Psoas muscle (tissue), 8 donors: ENCODE results near the gene EFCAB7. TPM values are rescaled to one million over a fixed set of nuclear protein-coding genes. Genes with fewer than 3 reads are reported as not detected.

Source experiments
- ATAC-seq, 4 donors: fragments of 200-7000 bp; cut with Tn5 transposase; one replicate each; pipeline ENCODE4 v1.9.1; 2020; ENCODE audit warnings: moderate library complexity in 3 of 4, mild to moderate bottlenecking in 2 of 4
- DNase-seq, 2 donors: peaks; one replicate each; pipeline ENCODE4 v3.0.0-alpha.2; 2020
- H3K27ac ChIP-seq: fragments of 200-600 bp; one replicate; pipeline ENCODE4 v1.8.0; 2022
- H3K27me3 ChIP-seq, 3 donors: fragments of 200-600 bp in 1 of 3; one replicate each; pipeline versions ENCODE4 v1.6.1 to v1.8.0; 2013 to 2022; ENCODE audit warnings: low read length in 2 of 3, mild to moderate bottlenecking in 2 of 3, moderate library complexity in 1 of 3; ENCODE audit not compliant: insufficient read depth in 3 of 3
- H3K36me3 ChIP-seq, 2 donors: fragments of 200-600 bp in 1 of 2; one replicate each; pipeline versions ENCODE4 v1.6.1 to v1.8.0; 2013 to 2022; ENCODE audit warnings: low read depth in 1 of 2, mild to moderate bottlenecking in 1 of 2, moderate library complexity in 1 of 2; ENCODE audit not compliant: insufficient read depth in 1 of 2
- H3K4me1 ChIP-seq: fragments of 200-600 bp; one replicate; pipeline ENCODE4 v1.8.0; 2022
- H3K4me3 ChIP-seq: fragments of 200-600 bp; one replicate; pipeline ENCODE4 v1.8.0; 2022; ENCODE audit warnings: mild to moderate bottlenecking
- H3K9me3 ChIP-seq: fragments of 200-600 bp; one replicate; pipeline ENCODE4 v1.8.0; 2022
- CTCF ChIP-seq: fragments of 200-600 bp; IDR thresholded peaks from one replicate; pipeline ENCODE4 v1.8.0; 2022; ENCODE audit warnings: antibody characterized with exemption
- WGBS, 3 donors: extraction: QIAGEN DNeasy Blood & Tissue Kit; methylation state at CpG; one replicate each; pipeline versions ENCODE4 v1.1.6 to v1.1.7; 2013; 5-methylcytosine and 5-hydroxymethylcytosine counted together
- intact Hi-C, 2 donors: fragments of 100-400 bp; cut with DNase I; formaldehyde crosslinking; loops; one replicate each; pipeline versions ENCODE4 v1.11.0 to v1.14.2; 2022
- long read RNA-seq, 2 donors: library from polyadenylated mRNA; unstranded; transcript quantifications; one replicate each; pipeline ENCODE4 v2.0.0, GENCODE V29; 2021
- polyA plus RNA-seq, 3 donors: library from polyadenylated mRNA; stranded (reverse); fragments of 200-250 nt; gene quantifications; one replicate each; pipeline ENCODE4 v1.2.3, GENCODE V29; 2013
- total RNA-seq, 4 donors: library from RNA; stranded (reverse); fragmentation: NEBNext Ultra II Directional in 2 of 4; extraction: Animal tissue kit (Norgen Biotek cat#: 25700) in 2 of 4; gene quantifications; one replicate each; pipeline versions ENCODE4 v1.2.1 to v1.2.4, GENCODE V29; 2021 to 2023
- donor health status: healthy with polysubstance abuse.
- donor health status: DM: no; HTN: no; CAD: no; lungs with moderate emphysema.
- donor health status: Bipolar disorder and iron deficiency.
- donor health status: healthy.
- donor health status: DM: yes; HTN: yes; CAD: no.
- donor health status: DM: no; HTN: no; CAD: no.
- donor health status: DM: no; HTN: no; CAD: no.
- donor health status: DM: yes; HTN: yes; CAD: no.

The EFCAB7 gene
- total RNA-seq (10 to 100 TPM in 3 of 4 donors, 1 to 10 TPM in 1; 3.4 to 16.4 (median 10.6) TPM), polyA plus RNA-seq (1 to 10 TPM; 2.0 to 4.9 (median 4.5) TPM)
- long read RNA-seq, donor 1, partial matches to known transcripts: 1 of 7 reads
- long read RNA-seq, donor 1, other reads (novel, unspliced or antisense): 6 of 7 reads
- long read RNA-seq, donor 2, partial matches to known transcripts: 1 of 4 reads
- long read RNA-seq, donor 2, other reads (novel, unspliced or antisense): 3 of 4 reads

GRCh38 chr1:63522891-63523728 lies at the start of gene EFCAB7, which contains the start of gene ITGB3BP:
TSS of gene EFCAB7 (plus strand) at chr1:63523525. CDS start at chr1:63525573, 2,048 bp downstream.
TSS of gene ITGB3BP (minus strand) at chr1:63523225. CDS start at chr1:63523133, 92 bp downstream.
- peak within 1 kb of the TSS; percentile 86 for H3K27ac ChIP-seq
- ATAC-seq: peak; percentile 91 to 97 (median 94)
- H3K9me3 ChIP-seq: no peaks in the 10 kb centered on the region
- no peak for TF ChIP-seq CTCF
- peak; percentile 80 to 85 for DNase-seq
- peaks cover 0 to 15% of the 10 kb centered on the region in 2 donors for H3K36me3 ChIP-seq
- peak within 1 kb of the TSS; percentile 83 for H3K4me3 ChIP-seq
- 0% methylated on average over 49 to 50 of the region's 50 CpGs for WGBS, 3 donors
- no peaks in the 10 kb centered on the region for H3K27me3 ChIP-seq
- intact Hi-C loops: no loop called here
- H3K4me1 ChIP-seq: peaks cover 14% of the 10 kb centered on the region

GRCh38 chr1:63475761-63476160 lies 47.6 kb upstream of the EFCAB7 start:
- intact Hi-C loops: no loop called here
- Histone ChIP-seq H3K27ac (no peak overlapping the region), H3K4me3 (no peak overlapping the region), H3K4me1 (no peaks in the 10 kb centered on the region), H3K9me3 (no peaks in the 10 kb centered on the region), H3K27me3 (no peaks in the 10 kb centered on the region), H3K36me3 (peaks cover 0 to 2% of the 10 kb centered on the region in 2 donors)
- TF ChIP-seq CTCF: no peak
- DNase-seq: no peak
- ATAC-seq: no peak
- WGBS, 3 donors: 76 to 94% (median 83%) methylated on average over 7 of the region's 7 CpGs

DNA sequence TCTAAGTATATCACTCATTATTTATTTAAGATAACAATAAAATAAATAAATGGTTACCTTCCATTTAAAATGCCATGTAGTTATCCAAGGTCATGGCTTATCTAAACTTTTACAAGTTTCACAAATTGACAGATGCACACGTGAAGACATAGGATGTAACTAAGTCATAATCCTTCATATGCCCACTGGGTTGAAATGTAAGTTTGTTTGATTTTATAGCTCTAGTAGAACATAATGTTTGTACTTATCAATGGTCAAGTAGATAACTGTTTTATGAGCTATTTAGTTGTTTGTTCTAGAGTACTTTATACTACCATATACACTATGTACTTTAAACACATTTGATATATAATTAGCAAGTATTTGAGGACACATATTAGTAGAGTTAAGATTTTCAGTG lies 43.3 kb upstream of the EFCAB7 start:
- ATAC-seq (no peak), DNase-seq (no peak)
- intact Hi-C loops: no loop called here
- Histone ChIP-seq H3K27ac (no peak overlapping the region), H3K36me3 (peaks cover 0 to 2% of the 10 kb centered on the region in 2 donors), H3K27me3 (no peaks in the 10 kb centered on the region), H3K4me1 (no peaks in the 10 kb centered on the region), H3K4me3 (no peak overlapping the region), H3K9me3 (no peaks in the 10 kb centered on the region)
- WGBS, 3 donors: 92 to 100% (median 93%) methylated on average over 1 of the region's 1 CpG
- TF ChIP-seq CTCF: no peak

DNA sequence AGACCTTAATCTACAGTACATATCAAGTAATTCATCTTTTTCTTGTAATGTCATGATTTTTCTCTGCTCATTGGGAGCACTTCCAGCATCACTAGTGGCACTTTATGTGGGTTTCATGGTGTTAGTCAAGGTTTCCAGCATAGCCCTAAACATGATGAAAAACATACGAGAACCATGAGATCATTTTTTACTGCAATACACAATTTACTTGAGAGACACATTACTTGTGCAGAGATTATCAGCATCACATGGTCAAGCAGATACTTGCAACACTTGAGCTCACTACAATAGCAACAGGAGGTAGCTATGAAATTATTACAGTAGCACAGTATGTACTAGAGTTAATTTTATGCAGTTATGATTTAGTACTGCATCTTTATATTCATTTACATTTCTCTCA lies 36.7 kb upstream of the EFCAB7 start:
- H3K4me3 ChIP-seq: no peak overlapping the region
- H3K9me3 ChIP-seq: no peaks in the 10 kb centered on the region
- H3K4me1 ChIP-seq: no peaks in the 10 kb centered on the region
- no peak for ATAC-seq
- no peak for DNase-seq
- 91 to 95% (median 95%) methylated on average over 1 of the region's 1 CpG for WGBS, 3 donors
- intact Hi-C loops: no loop called here
- peaks cover 0 to 6% of the 10 kb centered on the region in 2 donors for H3K36me3 ChIP-seq
- no peak for TF ChIP-seq CTCF
- H3K27ac ChIP-seq: no peak overlapping the region
- no peaks in the 10 kb centered on the region for H3K27me3 ChIP-seq
